ENCODE measurements around the gene ANKRD13C.
"Not testable (repeated sequence)": the region's sequence is repeated elsewhere in the genome, so short reads cannot be mapped to it uniquely, and the experiment has no call there.

Gene ANKRD13C

DNA sequence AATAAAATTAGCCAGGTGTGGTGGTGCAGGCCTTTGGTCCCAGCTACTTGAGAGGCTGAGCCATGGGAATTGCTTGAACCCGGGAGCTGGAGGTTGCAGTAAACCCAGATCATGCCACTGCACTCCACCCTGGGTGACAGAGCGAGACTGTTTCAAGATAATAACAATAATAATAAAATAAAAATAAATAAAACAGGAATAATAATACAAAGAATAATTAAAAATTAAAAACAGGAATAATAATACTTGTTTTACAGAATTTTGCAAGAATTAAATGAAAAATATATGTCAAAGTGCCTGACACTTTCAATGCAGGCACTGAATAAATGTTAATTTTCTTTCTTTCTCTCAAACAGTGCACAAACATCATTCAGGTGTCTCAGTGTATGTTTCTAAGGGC is 30.0 kb upstream of the ANKRD13C start:
- Histone ChIP-seq H3K36me3 (no peaks in the 10 kb centered on the region), H3K27me3 (no peaks in the 10 kb centered on the region), H3K4me3 (no peak overlapping the region), H3K9me3 (no peaks in the 10 kb centered on the region), H4K20me1 (no peaks in the 10 kb centered on the region), H3K4me2 (no peak overlapping the region), H3K27ac (no peak overlapping the region), H3K4me1 (0 out of 2 replicates have a peak, but pooled peaks cover 7% of the 10 kb centered on the region), H3K9ac (no peak overlapping the region)
- no peak for TF ChIP-seq Cebpa-rat (IDR thresholded peaks at IDR 0.05)

DNA sequence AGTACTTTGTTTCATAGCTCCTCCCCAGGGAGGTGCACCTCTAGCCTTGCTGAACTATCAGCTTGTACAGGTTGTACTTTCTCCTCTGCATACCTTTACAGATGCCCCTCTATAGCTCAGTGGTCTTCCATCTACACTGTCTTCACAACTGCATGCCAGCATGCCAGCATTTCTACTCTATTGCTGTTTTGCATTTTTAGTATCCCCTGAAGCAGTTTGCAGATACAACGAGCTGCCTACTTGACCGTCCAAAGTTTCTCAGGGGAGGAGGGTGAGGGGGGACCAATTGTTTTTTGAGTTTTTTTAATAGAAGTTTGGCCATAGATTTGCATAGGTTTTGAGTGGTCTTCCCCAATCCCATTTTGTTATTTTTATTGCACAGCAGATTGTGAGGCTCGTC is 29.0 kb upstream of the ANKRD13C start:
- no peak for TF ChIP-seq Cebpa-rat (IDR thresholded peaks at IDR 0.05)
- no peak overlapping the region for H3K9ac ChIP-seq
- H4K20me1 ChIP-seq = no peaks in the 10 kb centered on the region
- H3K27me3 ChIP-seq = no peaks in the 10 kb centered on the region
- H3K36me3 ChIP-seq = no peaks in the 10 kb centered on the region
- H3K9me3 ChIP-seq = no peaks in the 10 kb centered on the region
- no peak overlapping the region for H3K4me2 ChIP-seq
- H3K4me1 ChIP-seq = 0 out of 2 replicates have a peak, but pooled peaks cover 7% of the 10 kb centered on the region
- H3K4me3 ChIP-seq = no peak overlapping the region
- no peak overlapping the region for H3K27ac ChIP-seq

DNA sequence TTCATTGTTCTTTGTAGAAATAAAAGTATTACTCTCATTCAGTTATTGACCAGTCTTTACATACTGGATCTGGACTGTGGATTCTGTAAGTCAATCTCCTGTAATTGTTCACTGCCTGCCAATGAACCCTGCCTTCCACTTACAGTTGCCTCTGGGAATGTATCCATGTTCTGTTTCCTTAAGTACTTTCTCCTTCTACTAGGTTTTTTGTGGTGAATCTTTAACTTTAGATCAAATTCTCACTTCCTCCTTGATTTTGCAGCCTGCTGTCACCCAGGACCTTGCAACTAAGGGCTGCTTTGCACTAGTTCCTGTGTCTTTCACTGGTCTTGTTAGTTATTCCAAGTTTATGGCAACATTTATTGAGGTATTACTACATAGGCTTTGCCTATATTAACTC is 28.2 kb upstream of the ANKRD13C start:
- H3K36me3 ChIP-seq = no peaks in the 10 kb centered on the region
- H3K4me3 ChIP-seq = no peak overlapping the region
- H3K4me2 ChIP-seq = no peak overlapping the region
- H3K9ac ChIP-seq = no peak overlapping the region
- no peaks in the 10 kb centered on the region for H4K20me1 ChIP-seq
- no peak overlapping the region for H3K27ac ChIP-seq
- no peaks in the 10 kb centered on the region for H3K9me3 ChIP-seq
- 0 out of 2 replicates have a peak, but pooled peaks cover 7% of the 10 kb centered on the region for H3K4me1 ChIP-seq
- TF ChIP-seq Cebpa-rat (IDR thresholded peaks at IDR 0.05) = no peak
- no peaks in the 10 kb centered on the region for H3K27me3 ChIP-seq

DNA sequence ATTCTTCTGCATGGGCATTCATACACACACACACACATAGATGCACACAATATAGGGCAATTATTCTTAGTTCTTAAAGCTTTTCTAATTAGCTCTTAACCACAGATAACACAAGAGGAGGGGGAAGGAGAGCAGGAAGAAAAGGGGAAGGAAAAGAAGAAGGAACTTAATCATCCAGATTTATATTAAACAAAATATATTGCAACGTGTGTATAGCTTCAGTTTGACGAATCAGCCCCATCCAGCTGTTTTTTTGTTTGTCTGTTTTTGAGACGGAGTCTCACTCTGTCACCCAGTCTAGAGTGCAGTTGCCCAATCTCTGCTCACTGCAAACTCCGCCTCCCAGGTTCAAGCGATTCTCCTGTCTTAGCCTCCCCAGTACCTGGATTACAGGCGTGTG is 21.7 kb upstream of the ANKRD13C start:
- Histone ChIP-seq H3K27me3 (no peaks in the 10 kb centered on the region), H3K4me3 (no peak overlapping the region), H3K4me2 (0 out of 2 replicates have a peak overlapping the region, but pooled peaks have one; percentile 7), H3K9ac (no peak overlapping the region), H3K9me3 (no peaks in the 10 kb centered on the region), H3K4me1 (no peaks in the 10 kb centered on the region; the same call in 1 of the 2 replicates), H3K27ac (no peak overlapping the region), H3K36me3 (no peaks in the 10 kb centered on the region), H4K20me1 (no peaks in the 10 kb centered on the region)
- no peak for TF ChIP-seq Cebpa-rat (IDR thresholded peaks at IDR 0.05)

DNA sequence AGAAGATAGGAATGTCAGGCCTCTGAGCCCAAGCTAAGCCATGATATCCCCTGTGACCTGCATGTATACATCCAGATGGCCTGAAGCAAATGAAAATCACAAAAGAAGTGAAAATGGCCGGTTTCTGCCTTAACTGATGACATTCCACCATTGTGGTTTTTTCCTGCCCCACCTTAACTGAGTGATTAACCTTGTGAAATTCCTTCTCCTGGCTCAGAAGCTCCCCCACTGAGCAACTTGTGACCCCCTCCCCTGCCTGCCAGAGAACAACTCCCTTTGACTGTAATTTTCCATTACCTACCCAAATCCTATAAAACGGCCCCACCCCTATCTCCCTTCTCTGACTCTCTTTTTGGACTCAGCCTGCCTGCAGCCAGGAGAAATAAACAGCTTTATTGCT is 19.1 kb upstream of the ANKRD13C start:
- not testable (repeated sequence) for H3K36me3 ChIP-seq, H3K4me3 ChIP-seq, H3K27ac ChIP-seq, H3K4me1 ChIP-seq, H3K4me2 ChIP-seq, H4K20me1 ChIP-seq, H3K27me3 ChIP-seq, H3K9me3 ChIP-seq, H3K9ac ChIP-seq

DNA sequence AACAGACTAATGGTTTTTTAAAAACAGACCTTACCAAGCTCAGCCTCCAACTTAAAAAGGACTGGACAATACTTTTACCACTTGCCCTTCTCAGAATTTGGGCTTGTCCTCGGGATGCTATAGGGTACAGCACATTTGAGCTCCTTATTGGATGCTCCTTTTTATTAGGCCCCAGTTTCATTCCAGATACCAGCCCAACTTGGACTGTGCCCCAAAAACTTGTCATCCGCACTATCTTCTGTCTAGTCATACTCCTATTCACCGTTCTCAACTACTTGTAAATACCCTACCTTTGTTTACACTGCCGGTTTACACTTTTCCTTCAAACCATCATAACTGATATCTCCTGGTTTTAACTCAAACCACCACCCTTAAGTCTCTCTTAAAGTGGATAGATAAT is 17.9 kb upstream of the ANKRD13C start:
- H3K4me2 ChIP-seq = no peak overlapping the region
- TF ChIP-seq Cebpa-rat (IDR thresholded peaks at IDR 0.05) = no peak
- peaks cover 3% of the 10 kb centered on the region; the same call in 1 of the 2 replicates for H3K4me1 ChIP-seq
- H3K27ac ChIP-seq = no peak overlapping the region
- H4K20me1 ChIP-seq = no peaks in the 10 kb centered on the region
- H3K4me3 ChIP-seq = no peak overlapping the region
- no peaks in the 10 kb centered on the region for H3K27me3 ChIP-seq
- H3K9ac ChIP-seq = no peak overlapping the region
- no peaks in the 10 kb centered on the region for H3K9me3 ChIP-seq
- no peaks in the 10 kb centered on the region for H3K36me3 ChIP-seq

GRCh38 chr1:70371586-70371985 is 17.1 kb upstream of the ANKRD13C start:
- not testable (repeated sequence) for H4K20me1 ChIP-seq, H3K4me3 ChIP-seq, H3K4me1 ChIP-seq, H3K9me3 ChIP-seq, H3K4me2 ChIP-seq, H3K27me3 ChIP-seq, H3K9ac ChIP-seq, H3K27ac ChIP-seq, H3K36me3 ChIP-seq

DNA sequence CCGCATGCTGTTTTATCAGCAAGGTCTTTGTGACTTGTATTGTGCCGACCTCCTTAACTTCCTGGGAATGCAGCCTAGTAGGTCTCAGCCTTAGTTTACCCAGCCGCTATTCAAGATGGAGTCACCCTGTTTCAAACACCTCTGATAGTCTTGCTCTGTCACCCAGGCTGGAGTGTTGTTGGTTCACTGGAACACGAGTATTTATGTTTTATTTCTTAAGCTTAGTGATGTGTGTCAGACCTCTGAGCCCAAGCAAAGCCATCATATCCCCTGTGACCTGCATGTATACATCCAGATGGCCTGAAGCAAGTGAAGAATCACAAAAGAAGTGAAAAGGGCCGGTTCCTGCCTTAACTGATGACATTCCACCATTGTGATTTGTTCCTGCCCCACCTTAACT is 12.9 kb upstream of the ANKRD13C start:
- H3K4me1 ChIP-seq = not testable (repeated sequence)

GRCh38 chr1:70366997-70367396 is 12.5 kb upstream of the ANKRD13C start:
- not testable (repeated sequence) for H3K4me3 ChIP-seq, H3K9me3 ChIP-seq, H4K20me1 ChIP-seq, H3K36me3 ChIP-seq, H3K27me3 ChIP-seq, H3K27ac ChIP-seq, H3K9ac ChIP-seq, H3K4me1 ChIP-seq
- H3K4me2 ChIP-seq = peak overlapping the region; percentile 34; the same call in 1 of the 2 replicates

More for the DNA sequence above, 12.9 kb upstream of the ANKRD13C start:
- not testable (repeated sequence) for H4K20me1 ChIP-seq, H3K9me3 ChIP-seq, H3K27me3 ChIP-seq, H3K27ac ChIP-seq, H3K4me3 ChIP-seq, H3K9ac ChIP-seq, H3K36me3 ChIP-seq
- H3K4me2 ChIP-seq = peak overlapping the region; percentile 34; the same call in 1 of the 2 replicates

DNA sequence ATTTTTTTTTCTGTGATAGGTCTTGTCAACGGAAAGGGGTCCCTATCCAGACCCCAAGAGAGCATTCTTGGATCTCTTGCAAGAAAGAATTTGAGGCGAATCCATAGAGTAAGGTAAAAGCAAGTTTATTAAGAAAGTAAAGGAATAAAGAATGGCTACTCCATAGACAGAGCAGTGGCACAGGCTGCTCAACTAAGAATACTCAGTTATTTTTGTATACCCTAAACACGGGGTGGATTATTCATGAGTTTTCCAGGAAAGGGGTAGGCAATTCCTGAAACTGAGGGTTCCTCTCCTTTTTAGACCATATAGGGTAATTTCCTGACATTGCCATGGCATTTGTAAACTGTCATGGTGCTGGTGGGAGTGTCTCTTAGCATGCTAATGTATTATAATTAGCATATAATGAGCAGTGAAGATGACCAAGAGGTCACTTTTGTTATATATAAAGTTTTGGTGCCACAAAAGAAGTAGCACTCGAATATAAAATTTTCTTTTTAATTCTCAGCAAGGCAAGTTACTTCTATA is 12.0 kb upstream of the ANKRD13C start:
- not testable (repeated sequence) for H3K9ac ChIP-seq, H3K4me1 ChIP-seq, H3K36me3 ChIP-seq, H3K27me3 ChIP-seq, H3K27ac ChIP-seq, H3K4me3 ChIP-seq, H3K9me3 ChIP-seq, H3K4me2 ChIP-seq, H4K20me1 ChIP-seq

- H4K20me1 ChIP-seq = no peaks in the 10 kb centered on the region
- H3K9ac ChIP-seq = no peak overlapping the region
- peaks cover 5% of the 10 kb centered on the region; the same call in 1 of the 2 replicates for H3K4me1 ChIP-seq
- no peak for TF ChIP-seq Cebpa-rat (IDR thresholded peaks at IDR 0.05)
- no peak overlapping the region for H3K27ac ChIP-seq
- no peak overlapping the region for H3K4me3 ChIP-seq
- no peaks in the 10 kb centered on the region for H3K36me3 ChIP-seq
- H3K27me3 ChIP-seq = no peaks in the 10 kb centered on the region
- H3K4me2 ChIP-seq = no peak overlapping the region
- no peaks in the 10 kb centered on the region for H3K9me3 ChIP-seq
Measured at GRCh38 chr1:70364439-70364838, 9.9 kb upstream of the ANKRD13C start.

Data from BLaER1 (cell line).